Measurements from ENCODE around the gene VAV1. TPM values are rescaled to one million over a fixed set of nuclear protein-coding genes. Genes with fewer than 3 reads are reported as not detected.

The VAV1 gene
- polyA plus RNA-seq, 1 donor from 2014 or later = not detected

DNA sequence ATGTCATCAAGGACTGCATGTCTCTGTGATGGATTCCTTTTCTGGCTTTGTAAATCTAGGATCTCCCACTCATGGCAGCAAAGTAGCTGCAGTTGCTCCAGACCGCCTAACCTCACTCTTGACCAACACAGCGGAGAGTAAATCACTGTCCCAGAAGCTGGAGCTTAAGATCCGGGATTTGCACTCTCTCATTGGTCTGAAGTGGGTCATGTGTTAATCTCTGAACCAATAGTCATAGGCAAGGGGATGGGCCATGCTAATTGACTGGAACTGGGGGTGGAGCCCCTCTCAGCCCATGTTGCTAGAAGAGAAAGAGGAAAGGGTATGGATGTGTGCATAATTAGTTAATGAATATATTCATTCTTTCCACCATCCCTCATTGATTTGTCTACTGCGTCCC is 34.0 kb downstream of the VAV1 start:
- H3K9me2 ChIP-seq (ENCODE audit: insufficient read depth, low read length) = no peaks in the 10 kb centered on the region
- TF ChIP-seq, protein P1, sequence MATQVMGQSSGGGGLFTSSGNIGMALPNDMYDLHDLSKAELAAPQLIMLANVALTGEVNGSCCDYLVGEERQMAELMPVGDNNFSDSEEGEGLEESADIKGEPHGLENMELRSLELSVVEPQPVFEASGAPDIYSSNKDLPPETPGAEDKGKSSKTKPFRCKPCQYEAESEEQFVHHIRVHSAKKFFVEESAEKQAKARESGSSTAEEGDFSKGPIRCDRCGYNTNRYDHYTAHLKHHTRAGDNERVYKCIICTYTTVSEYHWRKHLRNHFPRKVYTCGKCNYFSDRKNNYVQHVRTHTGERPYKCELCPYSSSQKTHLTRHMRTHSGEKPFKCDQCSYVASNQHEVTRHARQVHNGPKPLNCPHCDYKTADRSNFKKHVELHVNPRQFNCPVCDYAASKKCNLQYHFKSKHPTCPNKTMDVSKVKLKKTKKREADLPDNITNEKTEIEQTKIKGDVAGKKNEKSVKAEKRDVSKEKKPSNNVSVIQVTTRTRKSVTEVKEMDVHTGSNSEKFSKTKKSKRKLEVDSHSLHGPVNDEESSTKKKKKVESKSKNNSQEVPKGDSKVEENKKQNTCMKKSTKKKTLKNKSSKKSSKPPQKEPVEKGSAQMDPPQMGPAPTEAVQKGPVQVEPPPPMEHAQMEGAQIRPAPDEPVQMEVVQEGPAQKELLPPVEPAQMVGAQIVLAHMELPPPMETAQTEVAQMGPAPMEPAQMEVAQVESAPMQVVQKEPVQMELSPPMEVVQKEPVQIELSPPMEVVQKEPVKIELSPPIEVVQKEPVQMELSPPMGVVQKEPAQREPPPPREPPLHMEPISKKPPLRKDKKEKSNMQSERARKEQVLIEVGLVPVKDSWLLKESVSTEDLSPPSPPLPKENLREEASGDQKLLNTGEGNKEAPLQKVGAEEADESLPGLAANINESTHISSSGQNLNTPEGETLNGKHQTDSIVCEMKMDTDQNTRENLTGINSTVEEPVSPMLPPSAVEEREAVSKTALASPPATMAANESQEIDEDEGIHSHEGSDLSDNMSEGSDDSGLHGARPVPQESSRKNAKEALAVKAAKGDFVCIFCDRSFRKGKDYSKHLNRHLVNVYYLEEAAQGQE (IDR thresholded peaks at IDR 0.05; ENCODE audit: borderline replicate concordance) = no peak
- TF ChIP-seq RAD21 (conservative IDR thresholded peaks at IDR 0.05) (no peak), EZH2 (IDR thresholded peaks at IDR 0.05; ENCODE audit: borderline replicate concordance, insufficient read depth, low read length, poor library complexity, severe bottlenecking) (no peak), MXI1 (conservative IDR thresholded peaks at IDR 0.05; ENCODE audit: poor library complexity, severe bottlenecking) (no peak), TAF1 (IDR thresholded peaks at IDR 0.05; ENCODE audit: low read depth) (no peak), EP300 (conservative IDR thresholded peaks at IDR 0.05; ENCODE audit: poor library complexity, severe bottlenecking) (no peak), POLR2AphosphoS5 (IDR thresholded peaks at IDR 0.05) (no peak), SMC3 (conservative IDR thresholded peaks at IDR 0.05; ENCODE audit: poor library complexity) (no peak)
- TF ChIP-seq, protein P2, sequence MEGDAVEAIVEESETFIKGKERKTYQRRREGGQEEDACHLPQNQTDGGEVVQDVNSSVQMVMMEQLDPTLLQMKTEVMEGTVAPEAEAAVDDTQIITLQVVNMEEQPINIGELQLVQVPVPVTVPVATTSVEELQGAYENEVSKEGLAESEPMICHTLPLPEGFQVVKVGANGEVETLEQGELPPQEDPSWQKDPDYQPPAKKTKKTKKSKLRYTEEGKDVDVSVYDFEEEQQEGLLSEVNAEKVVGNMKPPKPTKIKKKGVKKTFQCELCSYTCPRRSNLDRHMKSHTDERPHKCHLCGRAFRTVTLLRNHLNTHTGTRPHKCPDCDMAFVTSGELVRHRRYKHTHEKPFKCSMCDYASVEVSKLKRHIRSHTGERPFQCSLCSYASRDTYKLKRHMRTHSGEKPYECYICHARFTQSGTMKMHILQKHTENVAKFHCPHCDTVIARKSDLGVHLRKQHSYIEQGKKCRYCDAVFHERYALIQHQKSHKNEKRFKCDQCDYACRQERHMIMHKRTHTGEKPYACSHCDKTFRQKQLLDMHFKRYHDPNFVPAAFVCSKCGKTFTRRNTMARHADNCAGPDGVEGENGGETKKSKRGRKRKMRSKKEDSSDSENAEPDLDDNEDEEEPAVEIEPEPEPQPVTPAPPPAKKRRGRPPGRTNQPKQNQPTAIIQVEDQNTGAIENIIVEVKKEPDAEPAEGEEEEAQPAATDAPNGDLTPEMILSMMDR (IDR thresholded peaks at IDR 0.05; ENCODE audit: poor library complexity, severe bottlenecking) = no peak
- H3K27ac ChIP-seq (ENCODE audit: low read length) = no peak overlapping the region
- H3K9me3 ChIP-seq (ENCODE audit: low read length) = no peaks in the 10 kb centered on the region
- no peaks in the 10 kb centered on the region for H3F3A ChIP-seq (ENCODE audit: insufficient read depth, low read length, poor library complexity, severe bottlenecking)
- H3K4me2 ChIP-seq (ENCODE audit: low read length) = no peak overlapping the region
- H3K36me3 ChIP-seq (ENCODE audit: insufficient read depth, low read length) = no peaks in the 10 kb centered on the region
- no peak overlapping the region for H2AFZ ChIP-seq (ENCODE audit: low read depth, low read length)
- no peaks in the 10 kb centered on the region for H4K20me1 ChIP-seq (ENCODE audit: insufficient read depth)
- H3K79me2 ChIP-seq (replicated peaks; ENCODE audit: insufficient read depth, low read length) = no peaks in the 10 kb centered on the region
- H3K27me3 ChIP-seq (ENCODE audit: insufficient read depth, low read depth, low read length) = no peaks in the 10 kb centered on the region
- H3K9ac ChIP-seq (ENCODE audit: low read length) = no peak overlapping the region
- H3K4me3 ChIP-seq (ENCODE audit: low read length) = no peak overlapping the region

DNA sequence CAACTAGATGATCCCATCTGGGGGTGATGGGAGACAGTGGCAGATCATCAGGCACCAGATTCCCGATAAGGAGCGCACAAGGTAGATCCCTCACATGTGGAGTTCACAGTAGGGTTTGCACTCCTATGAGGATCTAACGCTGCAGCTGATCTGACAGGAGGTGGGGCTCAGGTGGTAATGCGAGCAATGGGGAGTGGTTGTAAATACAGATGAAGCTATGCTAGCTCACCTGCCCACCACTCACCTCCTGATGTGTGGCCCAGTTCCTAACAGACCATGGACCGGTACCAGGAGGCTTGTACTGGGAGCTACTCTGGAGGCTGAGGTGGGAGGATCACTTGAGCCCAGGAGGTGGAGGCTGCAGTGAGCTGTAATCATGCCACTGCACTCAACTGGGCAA is 34.8 kb downstream of the VAV1 start:
- TF ChIP-seq TAF1 (IDR thresholded peaks at IDR 0.05; ENCODE audit: low read depth) (no peak), MXI1 (conservative IDR thresholded peaks at IDR 0.05; ENCODE audit: poor library complexity, severe bottlenecking) (no peak), EZH2 (IDR thresholded peaks at IDR 0.05; ENCODE audit: borderline replicate concordance, insufficient read depth, low read length, poor library complexity, severe bottlenecking) (no peak), SMC3 (conservative IDR thresholded peaks at IDR 0.05; ENCODE audit: poor library complexity) (no peak), EP300 (conservative IDR thresholded peaks at IDR 0.05; ENCODE audit: poor library complexity, severe bottlenecking) (no peak), POLR2AphosphoS5 (IDR thresholded peaks at IDR 0.05) (no peak), RAD21 (conservative IDR thresholded peaks at IDR 0.05) (no peak)
- TF ChIP-seq, protein P2 (IDR thresholded peaks at IDR 0.05; ENCODE audit: poor library complexity, severe bottlenecking) = no peak
- TF ChIP-seq, protein P1 (IDR thresholded peaks at IDR 0.05; ENCODE audit: borderline replicate concordance) = no peak
- no peaks in the 10 kb centered on the region for H3K36me3 ChIP-seq (ENCODE audit: insufficient read depth, low read length)
- H3K4me2 ChIP-seq (ENCODE audit: low read length) = no peak overlapping the region
- H3K9ac ChIP-seq (ENCODE audit: low read length) = no peak overlapping the region
- H3K79me2 ChIP-seq (replicated peaks; ENCODE audit: insufficient read depth, low read length) = no peaks in the 10 kb centered on the region
- H3K4me3 ChIP-seq (ENCODE audit: low read length) = no peak overlapping the region
- H3F3A ChIP-seq (ENCODE audit: insufficient read depth, low read length, poor library complexity, severe bottlenecking) = no peaks in the 10 kb centered on the region
- no peak overlapping the region for H3K27ac ChIP-seq (ENCODE audit: low read length)
- H3K9me2 ChIP-seq (ENCODE audit: insufficient read depth, low read length) = no peaks in the 10 kb centered on the region
- no peaks in the 10 kb centered on the region for H3K27me3 ChIP-seq (ENCODE audit: insufficient read depth, low read depth, low read length)
- H2AFZ ChIP-seq (ENCODE audit: low read depth, low read length) = no peak overlapping the region
- H3K9me3 ChIP-seq (ENCODE audit: low read length) = no peaks in the 10 kb centered on the region
- H4K20me1 ChIP-seq (ENCODE audit: insufficient read depth) = no peaks in the 10 kb centered on the region
